Skeletal muscle satellite cell (primary cell): Measurements from ENCODE around the gene RNGTT.
"Not testable (repeated sequence)": the region's sequence is repeated elsewhere in the genome, so short reads cannot be mapped to it uniquely, and the experiment has no call there.

Experiments
- H3K27me3 ChIP-seq: 2 replicates; pipeline ENCODE4 v1.7.0; 2013; ENCODE audit warnings: low read length; ENCODE audit not compliant: control insufficient read depth, insufficient read depth
- H3K36me3 ChIP-seq: 2 replicates; pipeline ENCODE4 v1.7.0; 2013; ENCODE audit warnings: mild to moderate bottlenecking, control low read depth, low read length; ENCODE audit not compliant: insufficient read depth
- H3K4me1 ChIP-seq: 2 replicates; pipeline ENCODE4 v1.7.0; 2013; ENCODE audit warnings: low read length; ENCODE audit not compliant: control insufficient read depth, insufficient read depth
- H3K4me2 ChIP-seq: 2 replicates; pipeline ENCODE4 v1.7.0; 2013; ENCODE audit warnings: mild to moderate bottlenecking, low read length
- H3K4me3 ChIP-seq: 2 replicates; pipeline ENCODE4 v1.7.0; 2013; ENCODE audit warnings: low read length
- H3K9ac ChIP-seq: 2 replicates; pipeline ENCODE4 v1.7.0; 2013; ENCODE audit warnings: mild to moderate bottlenecking, low read depth, low read length, moderate library complexity
- H3K9me3 ChIP-seq: replicated peaks from 2 replicates; pipeline ENCODE4 v1.7.0; 2013; ENCODE audit warnings: mild to moderate bottlenecking, control low read depth, low read length

RNGTT gene

GRCh38 chr6:88989215-88989614 lies 25.8 kb upstream of the RNGTT start:
- H3K4me1 ChIP-seq, result no peaks in the 10 kb centered on the region
- peaks cover 17% of the 10 kb centered on the region for H3K27me3 ChIP-seq
- H3K4me3 ChIP-seq, result no peak overlapping the region
- no peaks in the 10 kb centered on the region for H3K9me3 ChIP-seq
- no peak overlapping the region for H3K9ac ChIP-seq
- H3K36me3 ChIP-seq, result no peaks in the 10 kb centered on the region
- H3K4me2 ChIP-seq, result no peak overlapping the region

GRCh38 chr6:88987922-88988321 lies 24.5 kb upstream of the RNGTT start:
- H3K4me3 ChIP-seq, result no peak overlapping the region
- H3K36me3 ChIP-seq, result no peaks in the 10 kb centered on the region
- H3K4me1 ChIP-seq, result peaks cover 3% of the 10 kb centered on the region
- peaks cover 19% of the 10 kb centered on the region for H3K27me3 ChIP-seq
- H3K4me2 ChIP-seq, result no peak overlapping the region
- no peaks in the 10 kb centered on the region for H3K9me3 ChIP-seq
- no peak overlapping the region for H3K9ac ChIP-seq

GRCh38 chr6:88985901-88986300 lies 22.5 kb upstream of the RNGTT start:
- no peak overlapping the region for H3K9ac ChIP-seq
- H3K36me3 ChIP-seq, result no peaks in the 10 kb centered on the region
- H3K4me3 ChIP-seq, result no peak overlapping the region
- H3K9me3 ChIP-seq, result no peaks in the 10 kb centered on the region
- no peak overlapping the region for H3K4me2 ChIP-seq
- peaks cover 5% of the 10 kb centered on the region for H3K4me1 ChIP-seq
- H3K27me3 ChIP-seq, result peaks cover 23% of the 10 kb centered on the region

GRCh38 chr6:88984606-88985005 lies 21.2 kb upstream of the RNGTT start:
- H3K27me3 ChIP-seq, result peaks cover 23% of the 10 kb centered on the region
- no peaks in the 10 kb centered on the region for H3K36me3 ChIP-seq
- no peaks in the 10 kb centered on the region for H3K9me3 ChIP-seq
- H3K4me3 ChIP-seq, result no peak overlapping the region
- no peak overlapping the region for H3K9ac ChIP-seq
- no peak overlapping the region for H3K4me2 ChIP-seq
- peaks cover 5% of the 10 kb centered on the region for H3K4me1 ChIP-seq

GRCh38 chr6:88984152-88984551 lies 20.7 kb upstream of the RNGTT start:
- Histone ChIP-seq H3K4me1 (peaks cover 5% of the 10 kb centered on the region), H3K9ac (no peak overlapping the region), H3K36me3 (no peaks in the 10 kb centered on the region), H3K9me3 (no peaks in the 10 kb centered on the region), H3K27me3 (peaks cover 23% of the 10 kb centered on the region), H3K4me2 (no peak overlapping the region), H3K4me3 (no peak overlapping the region)

- Histone ChIP-seq H3K4me1 (peaks cover 5% of the 10 kb centered on the region), H3K9me3 (no peaks in the 10 kb centered on the region), H3K4me3 (no peak overlapping the region), H3K4me2 (no peak overlapping the region), H3K9ac (no peak overlapping the region), H3K36me3 (no peaks in the 10 kb centered on the region), H3K27me3 (peaks cover 23% of the 10 kb centered on the region)
These were observed 20.1 kb upstream of the RNGTT start for GRCh38 chr6:88983532-88983931.

GRCh38 chr6:88983129-88983528 lies 19.7 kb upstream of the RNGTT start:
- not testable (repeated sequence) for H3K4me3 ChIP-seq, H3K9ac ChIP-seq, H3K36me3 ChIP-seq, H3K4me1 ChIP-seq, H3K9me3 ChIP-seq
- Histone ChIP-seq H3K27me3 (peaks cover 23% of the 10 kb centered on the region), H3K4me2 (peak overlapping the region; percentile 45)

- H3K9me3 ChIP-seq, result no peaks in the 10 kb centered on the region
- H3K4me2 ChIP-seq, result peak overlapping the region; percentile 45
- no peak overlapping the region for H3K4me3 ChIP-seq
- no peaks in the 10 kb centered on the region for H3K36me3 ChIP-seq
- no peak overlapping the region for H3K9ac ChIP-seq
- peaks cover 23% of the 10 kb centered on the region for H3K27me3 ChIP-seq
- H3K4me1 ChIP-seq, result peaks cover 5% of the 10 kb centered on the region
These were observed 19.3 kb upstream of the RNGTT start for GRCh38 chr6:88982720-88983119.

- no peaks in the 10 kb centered on the region for H3K36me3 ChIP-seq
- no peaks in the 10 kb centered on the region for H3K9me3 ChIP-seq
- H3K4me1 ChIP-seq, result no peaks in the 10 kb centered on the region
- no peak overlapping the region for H3K4me2 ChIP-seq
- no peak overlapping the region for H3K9ac ChIP-seq
- H3K4me3 ChIP-seq, result no peak overlapping the region
- peaks cover 18% of the 10 kb centered on the region for H3K27me3 ChIP-seq
These were observed 12.0 kb upstream of the RNGTT start for GRCh38 chr6:88975369-88975768.

- Histone ChIP-seq H3K36me3 (no peaks in the 10 kb centered on the region), H3K4me1 (no peaks in the 10 kb centered on the region), H3K9ac (no peak overlapping the region), H3K9me3 (no peaks in the 10 kb centered on the region), H3K4me2 (no peak overlapping the region), H3K27me3 (peaks cover 17% of the 10 kb centered on the region), H3K4me3 (no peak overlapping the region)
These were observed 9.3 kb upstream of the RNGTT start for GRCh38 chr6:88972504-88973423.

- Histone ChIP-seq H3K9me3 (no peaks in the 10 kb centered on the region), H3K27me3 (peaks cover 7% of the 10 kb centered on the region), H3K4me2 (no peak overlapping the region), H3K4me3 (no peak overlapping the region), H3K4me1 (no peaks in the 10 kb centered on the region), H3K36me3 (no peaks in the 10 kb centered on the region), H3K9ac (no peak overlapping the region)
These were observed 6.9 kb upstream of the RNGTT start for GRCh38 chr6:88970301-88970700.

GRCh38 chr6:88969255-88969654 lies 5.8 kb upstream of the RNGTT start:
- not testable (repeated sequence) for H3K27me3 ChIP-seq, H3K36me3 ChIP-seq, H3K9ac ChIP-seq, H3K4me3 ChIP-seq, H3K4me1 ChIP-seq, H3K4me2 ChIP-seq, H3K9me3 ChIP-seq
